Stomach (tissue), 4 donors: Measurements from ENCODE around the gene CACNA2D4.

Experiments
- CTCF ChIP-seq, 7 experiments: fragments of 450-650 bp in 4 of 7; fragments of 200-600 bp in 3 of 7; sonication (generic) in 3 of 7; IDR thresholded peaks; one replicate each; pipeline ENCODE4 v1.5.1; 2016 to 2019; ENCODE audit warnings: antibody characterized with exemption in 7 of 7, control low read depth in 2 of 7, mild to moderate bottlenecking in 1 of 7
- EP300 ChIP-seq: sonication (generic); formaldehyde crosslinking; IDR thresholded peaks from one replicate; pipeline ENCODE4 v1.6.1; 2017; ENCODE audit warnings: antibody characterized with exemption
- POLR2A ChIP-seq, 4 donors: fragments of 450-650 bp; IDR thresholded peaks; one replicate each; pipeline ENCODE4 v1.6.1; 2016; ENCODE audit warnings: antibody characterized with exemption in 4 of 4, control low read depth in 2 of 4, mild to moderate bottlenecking in 1 of 4, moderate library complexity in 1 of 4

DNA sequence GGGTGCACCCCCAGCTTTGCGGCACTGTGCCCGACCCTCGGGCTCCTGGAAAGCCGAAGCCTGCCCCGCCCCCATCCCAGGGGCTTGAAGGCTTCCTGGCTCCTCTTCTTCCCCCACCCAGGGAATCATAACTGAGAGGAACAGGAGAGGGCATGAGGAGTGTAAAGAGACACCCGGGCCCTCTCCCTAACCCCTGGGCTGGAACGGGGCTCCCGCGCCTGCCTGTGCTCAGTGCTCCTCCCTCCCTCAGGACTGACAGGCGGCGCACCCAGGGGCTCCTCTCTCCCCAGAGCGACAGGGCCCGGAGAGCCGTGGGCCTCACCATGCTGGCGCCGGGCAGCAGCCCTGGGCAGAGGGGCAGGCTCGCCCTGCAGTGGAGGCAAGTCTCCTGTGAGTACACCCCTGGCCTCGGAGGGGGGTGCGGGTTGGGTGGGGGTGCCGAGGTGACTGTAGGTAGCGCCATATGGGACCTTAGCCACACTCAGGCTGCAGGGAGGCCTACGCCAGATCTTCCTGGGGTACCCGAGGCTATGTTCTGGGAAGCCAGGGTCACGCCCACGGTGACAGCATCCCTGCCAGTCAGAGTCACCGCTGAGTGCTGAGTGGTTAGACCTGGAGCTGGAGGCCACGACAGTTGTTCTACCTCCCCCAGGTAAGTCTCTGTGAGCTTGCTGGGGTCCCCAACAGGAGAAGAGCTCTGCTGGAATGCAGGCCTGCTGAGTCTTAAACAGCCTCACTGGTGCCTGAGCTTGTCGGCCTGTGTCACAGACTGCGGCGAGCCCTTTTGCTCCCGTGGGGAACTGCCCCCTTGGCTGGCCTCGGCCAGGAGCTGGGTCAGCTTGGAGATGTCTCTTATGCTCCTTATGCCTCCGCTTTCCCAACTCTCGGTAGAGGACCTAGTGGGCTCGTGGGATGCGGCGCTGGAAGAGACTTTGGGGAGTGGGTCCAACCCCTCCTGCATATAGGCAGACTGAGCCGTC is 90.3 kb downstream of the CACNA2D4 start:
- TF ChIP-seq CTCF (IDR thresholded peaks at IDR 0.05): no peak
- TF ChIP-seq POLR2A (IDR thresholded peaks at IDR 0.05): no peak
- no peak for TF ChIP-seq EP300
